GM21737 (cell line): ENCODE results near the gene SLC2A14.
"Not testable (repeated sequence)": the region's sequence is repeated elsewhere in the genome, so short reads cannot be mapped to it uniquely, and the experiment has no call there.

ENCODE experiments used
- ATAC-seq: cut with Tn5 transposase; IDR thresholded peaks from one replicate; pipeline ENCODE4 v1.9.1; 2021; ENCODE audit warnings: mild to moderate bottlenecking, moderate library complexity; ENCODE audit not compliant: unreplicated experiment

The SLC2A14 gene

DNA sequence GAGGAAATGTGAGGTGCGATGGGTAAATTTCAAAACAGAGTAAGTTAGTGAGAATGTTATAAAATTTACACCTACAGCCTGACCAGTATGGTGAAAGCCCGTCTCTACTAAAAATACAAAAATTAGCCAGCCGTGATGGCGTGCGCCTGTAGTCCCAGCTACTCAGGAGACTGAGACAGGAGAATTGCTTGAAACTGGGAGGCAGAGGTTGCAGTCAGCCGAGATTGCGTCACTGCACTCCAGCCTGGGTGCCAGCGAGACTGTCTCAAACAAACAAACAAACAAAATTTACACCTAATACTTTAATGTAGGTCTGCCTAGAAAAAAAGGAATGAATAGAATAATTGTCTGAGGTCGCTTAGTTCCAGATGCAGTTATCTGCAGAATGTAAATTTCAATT, 37.6 kb downstream of the SLC2A14 start:
- ATAC-seq, result no peak

GRCh38 chr12:7834701-7835100, 38.0 kb downstream of the SLC2A14 start:
- ATAC-seq, result no peak

DNA sequence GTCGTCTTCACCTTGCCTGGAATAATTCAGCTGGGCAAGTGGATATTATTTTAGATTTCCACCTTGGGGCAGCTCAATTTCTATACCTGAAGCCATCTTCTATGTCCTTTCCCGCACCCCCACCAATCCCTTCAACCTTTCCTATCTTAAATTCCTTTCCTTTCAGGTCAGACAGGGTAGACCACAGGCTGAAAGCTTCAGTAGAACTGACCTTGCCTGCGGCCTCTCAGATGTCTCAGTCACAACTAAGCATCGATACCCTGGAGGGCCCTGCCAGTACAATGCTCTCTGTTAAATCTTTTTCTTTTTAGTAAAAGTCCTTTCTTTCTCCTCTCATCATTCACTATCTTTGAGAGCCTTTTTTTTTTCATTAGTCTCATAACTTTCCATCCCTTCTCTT, 38.9 kb downstream of the SLC2A14 start:
- ATAC-seq, result no peak

GRCh38 chr12:7833201-7833600, 39.5 kb downstream of the SLC2A14 start:
- ATAC-seq, result not testable (repeated sequence)

GRCh38 chr12:7832059-7832696, 40.5 kb downstream of the SLC2A14 start:
- ATAC-seq, result no peak

DNA sequence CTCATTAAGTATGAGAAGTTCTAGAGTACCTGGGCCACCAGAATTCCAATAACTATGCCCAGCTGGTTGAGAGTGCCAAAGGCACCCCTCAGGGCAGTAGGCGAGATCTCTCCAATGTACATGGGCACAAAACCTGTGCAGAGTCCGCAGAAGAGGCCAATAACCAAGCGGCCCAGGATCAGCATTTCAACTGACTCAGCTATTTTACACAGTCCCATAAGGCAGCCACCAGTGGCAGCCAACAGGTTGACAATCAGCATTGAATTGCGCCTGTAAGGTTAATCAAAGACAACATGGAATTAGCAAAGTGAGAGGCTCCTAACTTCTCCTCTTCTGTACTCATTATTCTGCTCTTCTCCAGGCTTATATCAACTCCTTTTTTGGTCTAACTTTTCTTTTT, 43.0 kb downstream of the SLC2A14 start:
- ATAC-seq, result not testable (repeated sequence)

DNA sequence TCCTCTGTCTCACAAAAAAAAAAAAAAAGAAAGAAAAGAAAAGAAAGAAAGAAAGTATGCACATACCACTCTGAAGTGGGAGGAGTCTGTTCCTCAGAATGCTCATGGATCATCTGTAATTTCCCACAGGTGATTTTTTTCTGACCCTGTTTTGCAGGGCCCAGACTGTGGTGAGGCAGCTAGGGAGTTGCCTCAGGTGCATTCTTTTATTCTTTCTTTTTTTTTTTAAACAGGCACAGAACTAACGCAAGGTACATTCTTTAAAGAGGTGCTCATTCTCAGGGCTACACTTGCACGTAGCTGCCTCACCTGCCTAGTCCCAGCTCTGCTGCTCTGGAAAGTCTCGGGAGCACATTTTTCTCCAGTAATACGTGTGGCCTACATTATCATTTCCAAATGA, 47.0 kb downstream of the SLC2A14 start:
- not testable (repeated sequence) for ATAC-seq

DNA sequence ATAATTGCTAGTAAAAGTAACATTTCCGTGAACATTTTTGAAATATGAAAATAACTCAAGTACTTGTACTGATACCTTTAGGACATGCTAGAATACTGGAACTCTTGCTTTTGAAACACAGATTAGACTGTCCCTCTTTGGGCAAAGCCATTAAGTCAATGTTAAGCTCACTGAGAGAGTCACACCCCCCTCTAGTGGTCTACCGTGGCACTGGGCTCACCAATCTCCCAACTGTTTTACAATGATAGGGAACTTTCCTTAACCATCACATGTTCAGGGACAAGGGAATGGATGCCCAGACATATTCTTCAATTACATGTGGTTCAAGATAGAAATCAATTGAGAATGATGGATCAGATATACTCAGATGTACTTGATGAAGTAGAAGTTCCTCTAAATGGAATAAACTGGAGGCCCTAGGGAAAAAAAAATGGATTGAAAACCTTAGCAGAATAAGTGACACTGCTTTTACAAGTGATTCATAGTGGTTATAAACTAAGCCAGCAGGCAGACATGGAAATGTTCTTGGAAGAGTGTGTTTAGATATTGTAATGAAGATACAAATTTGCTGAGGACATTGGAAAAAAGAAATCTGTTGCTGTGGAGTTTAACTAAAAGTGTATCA, 65.7 kb downstream of the SLC2A14 start:
- ATAC-seq, result no peak

- ATAC-seq, result not testable (repeated sequence)
Observed at GRCh38 chr12:7806319-7806718, 66.4 kb downstream of the SLC2A14 start.

GRCh38 chr12:7801460-7801859, 71.3 kb downstream of the SLC2A14 start:
- ATAC-seq, result no peak

- not testable (repeated sequence) for ATAC-seq
Observed at GRCh38 chr12:7798750-7799308, 73.9 kb downstream of the SLC2A14 start.

DNA sequence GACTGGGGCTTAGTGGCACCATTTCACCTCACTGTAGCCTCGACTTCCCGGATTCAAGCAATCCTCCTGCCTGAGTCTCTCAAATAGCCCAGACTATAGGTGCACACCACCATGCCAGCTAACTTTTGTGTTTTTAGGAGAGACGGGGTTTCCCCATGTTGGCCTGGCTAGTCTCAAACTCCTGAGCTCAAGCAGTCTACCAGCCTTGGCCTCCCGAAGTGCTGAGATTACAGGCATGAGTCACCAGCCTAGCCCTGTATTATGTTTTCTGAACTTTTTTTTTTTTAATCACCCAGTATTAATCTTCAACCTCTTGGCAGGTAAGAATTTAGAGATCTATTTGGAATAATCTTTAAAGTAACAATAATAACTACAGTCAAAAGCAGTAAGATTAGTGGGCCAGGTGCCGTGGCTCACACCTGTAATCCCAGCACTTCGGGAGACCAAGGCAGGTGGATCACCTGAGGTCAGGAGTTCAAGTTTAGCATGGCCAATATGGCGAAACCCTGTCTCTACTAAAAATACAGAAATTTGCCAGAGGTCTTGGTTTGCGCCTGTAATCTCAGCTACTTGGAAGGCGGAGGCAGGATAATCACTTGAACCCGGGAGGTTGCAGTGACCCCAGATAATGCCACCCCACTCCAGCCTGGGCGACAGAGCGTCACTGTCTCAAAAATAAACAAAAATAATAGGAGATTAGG, 74.9 kb downstream of the SLC2A14 start:
- ATAC-seq, result no peak

GRCh38 chr12:7797269-7797668, 75.4 kb downstream of the SLC2A14 start:
- not testable (repeated sequence) for ATAC-seq

DNA sequence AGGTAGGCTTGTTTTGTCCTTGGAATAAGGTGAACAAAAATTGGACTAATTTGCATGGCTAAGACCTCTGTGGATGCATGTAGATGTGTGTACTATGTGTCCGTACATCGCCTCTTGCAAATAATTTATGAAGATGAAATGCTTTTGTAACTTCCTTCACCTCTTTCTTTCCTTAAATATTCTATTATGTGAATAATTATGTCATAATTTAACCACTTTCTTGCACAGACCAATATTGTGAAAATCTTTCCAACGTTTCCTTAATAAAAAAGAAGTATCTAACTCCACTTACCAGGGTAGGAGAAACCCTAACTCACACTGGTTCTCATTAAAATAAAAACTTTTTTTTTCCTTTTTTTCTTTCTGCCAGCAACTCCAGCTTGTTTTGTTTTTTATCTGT, 79.5 kb downstream of the SLC2A14 start:
- ATAC-seq, result no peak

- not testable (repeated sequence) for ATAC-seq
Observed at GRCh38 chr12:7788884-7789528, 83.7 kb downstream of the SLC2A14 start, which contains the start of gene NANOG. NANOG (plus strand) TSS chr12:7789402; CDS start chr12:7789615, 213 bp downstream.

GRCh38 chr12:7788294-7788660, 84.4 kb downstream of the SLC2A14 start:
- ATAC-seq, result no peak

DNA sequence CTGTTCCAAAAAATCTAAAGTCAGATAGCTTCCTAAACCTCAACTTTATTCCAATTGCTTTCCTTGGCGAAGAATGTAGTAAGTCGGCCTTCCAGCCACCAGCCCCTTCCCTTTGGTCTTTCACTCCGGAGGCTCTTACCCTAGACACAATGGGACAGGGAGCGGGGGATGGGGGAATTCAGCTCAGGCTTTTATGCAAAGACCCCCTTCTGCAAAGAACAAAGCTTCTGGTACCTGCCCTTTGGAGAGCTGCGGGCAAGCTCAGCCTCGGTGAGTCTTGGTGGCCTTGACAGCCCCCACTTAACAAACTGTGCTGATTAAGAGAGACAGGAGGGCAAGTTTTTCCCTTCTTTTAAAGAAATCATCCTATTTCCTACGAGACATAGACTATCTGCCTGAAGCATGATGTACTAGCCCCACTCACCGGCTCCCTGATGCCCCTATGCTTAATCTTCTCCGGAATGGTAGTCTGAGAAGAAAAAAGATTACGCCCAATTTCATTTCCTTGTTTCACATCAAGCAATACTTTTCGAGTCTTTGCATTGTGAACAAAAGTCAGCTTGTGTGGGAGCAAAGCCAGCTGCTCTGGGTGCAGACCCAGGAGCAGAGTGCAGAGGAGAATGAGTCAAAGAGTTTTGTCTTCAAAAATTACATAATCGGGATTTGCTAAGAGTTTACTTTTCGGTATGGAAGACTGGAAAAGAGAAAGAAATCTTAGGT, 85.0 kb downstream of the SLC2A14 start:
- ATAC-seq, result no peak

GRCh38 chr12:7784701-7785100, 88.0 kb downstream of the SLC2A14 start:
- no peak for ATAC-seq

DNA sequence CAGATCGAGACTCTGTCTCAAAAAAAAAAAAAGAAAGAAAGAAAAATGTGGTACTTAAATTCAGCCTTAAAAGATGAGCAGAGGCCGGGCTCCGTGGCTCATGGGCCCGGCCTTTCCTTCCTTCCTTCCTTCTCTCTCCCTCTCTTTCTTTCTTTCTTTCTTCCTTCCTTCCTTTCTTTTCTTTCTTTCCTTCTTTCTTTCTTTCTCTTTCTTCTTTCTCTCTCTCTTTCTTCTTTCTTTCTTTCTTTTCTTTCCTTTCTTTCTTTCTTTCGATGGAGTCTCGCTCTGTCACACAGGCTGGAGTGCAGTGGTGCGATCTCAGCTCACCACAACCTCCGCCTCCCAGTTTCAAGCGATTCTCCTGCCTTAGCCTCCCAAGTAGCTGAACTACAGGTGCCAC, 89.3 kb downstream of the SLC2A14 start:
- not testable (repeated sequence) for ATAC-seq

- ATAC-seq, result no peak
Observed at GRCh38 chr12:7782055-7782454, 90.7 kb downstream of the SLC2A14 start.

- ATAC-seq, result no peak
Observed at GRCh38 chr12:7781274-7781673, 91.4 kb downstream of the SLC2A14 start.
